Measurements from ENCODE around the gene LAMP2. TPM values are rescaled to one million over a fixed set of nuclear protein-coding genes. Genes with fewer than 3 reads are reported as not detected.
"Not testable (repeated sequence)": the region's sequence is repeated elsewhere in the genome, so short reads cannot be mapped to it uniquely, and the experiment has no call there.

LAMP2 gene
- 33.8 TPM for total RNA-seq

- DNase-seq (ENCODE audit: low spot score in 2 of 2) (peak; percentile 44 to 75), FAIRE-seq (no peak)
These were observed at the start of gene LAMP2 for GRCh38 chrX:120468825-120469525. TSS of gene LAMP2 (minus strand) at chrX:120469296. CDS start at chrX:120469169, 127 bp downstream.

DNA sequence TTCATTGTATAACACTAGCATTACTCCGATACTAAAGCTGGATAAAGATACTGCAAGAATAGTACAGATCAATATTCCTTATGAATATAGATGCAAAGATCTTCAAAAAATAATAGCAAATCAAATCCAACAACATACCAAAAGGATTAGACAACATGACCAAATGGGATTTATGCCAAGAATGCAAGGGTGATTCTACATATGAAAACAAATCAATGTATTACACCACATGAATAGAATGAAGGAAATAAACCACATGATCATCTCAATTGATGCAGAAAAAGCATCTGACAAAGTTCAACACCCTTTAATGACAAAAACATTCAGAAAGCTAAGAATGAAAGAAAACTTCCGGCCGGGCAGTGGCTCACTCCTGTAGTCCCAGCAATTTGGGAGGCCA lies 48.8 kb upstream of the LAMP2 start:
- DNase-seq (ENCODE audit: low spot score in 2 of 2) (no peak), FAIRE-seq (no peak)

DNA sequence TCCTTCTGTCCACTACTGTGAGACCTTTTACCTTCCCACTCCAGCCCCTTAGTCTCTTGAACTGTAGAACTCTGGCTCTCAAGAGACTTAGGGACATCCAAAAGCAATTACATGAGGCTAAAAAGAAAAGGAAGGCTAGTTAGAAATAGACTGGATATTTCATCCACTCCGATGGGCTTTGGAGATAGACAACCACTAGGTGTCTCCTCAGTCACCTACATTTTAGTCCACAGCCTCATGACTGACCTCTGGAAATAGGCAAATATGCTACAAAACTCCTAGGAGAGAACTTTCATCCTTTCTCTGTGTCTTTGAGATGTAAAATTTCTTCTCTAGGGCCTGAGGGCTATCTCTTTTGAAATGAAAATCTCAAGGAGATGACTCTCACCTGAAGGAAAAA lies 45.1 kb upstream of the LAMP2 start:
- no peak for DNase-seq (ENCODE audit: low spot score in 2 of 2)
- no peak for FAIRE-seq

- DNase-seq (ENCODE audit: low spot score in 2 of 2) (no peak), FAIRE-seq (no peak)
These were observed 43.5 kb upstream of the LAMP2 start for GRCh38 chrX:120512627-120513026.

- DNase-seq (ENCODE audit: low spot score in 2 of 2) = no peak
- FAIRE-seq = no peak
These were observed 43.1 kb upstream of the LAMP2 start for GRCh38 chrX:120512222-120512621.

- DNase-seq (ENCODE audit: low spot score in 2 of 2) (no peak), FAIRE-seq (no peak)
These were observed 35.5 kb upstream of the LAMP2 start for GRCh38 chrX:120504569-120504968.

DNA sequence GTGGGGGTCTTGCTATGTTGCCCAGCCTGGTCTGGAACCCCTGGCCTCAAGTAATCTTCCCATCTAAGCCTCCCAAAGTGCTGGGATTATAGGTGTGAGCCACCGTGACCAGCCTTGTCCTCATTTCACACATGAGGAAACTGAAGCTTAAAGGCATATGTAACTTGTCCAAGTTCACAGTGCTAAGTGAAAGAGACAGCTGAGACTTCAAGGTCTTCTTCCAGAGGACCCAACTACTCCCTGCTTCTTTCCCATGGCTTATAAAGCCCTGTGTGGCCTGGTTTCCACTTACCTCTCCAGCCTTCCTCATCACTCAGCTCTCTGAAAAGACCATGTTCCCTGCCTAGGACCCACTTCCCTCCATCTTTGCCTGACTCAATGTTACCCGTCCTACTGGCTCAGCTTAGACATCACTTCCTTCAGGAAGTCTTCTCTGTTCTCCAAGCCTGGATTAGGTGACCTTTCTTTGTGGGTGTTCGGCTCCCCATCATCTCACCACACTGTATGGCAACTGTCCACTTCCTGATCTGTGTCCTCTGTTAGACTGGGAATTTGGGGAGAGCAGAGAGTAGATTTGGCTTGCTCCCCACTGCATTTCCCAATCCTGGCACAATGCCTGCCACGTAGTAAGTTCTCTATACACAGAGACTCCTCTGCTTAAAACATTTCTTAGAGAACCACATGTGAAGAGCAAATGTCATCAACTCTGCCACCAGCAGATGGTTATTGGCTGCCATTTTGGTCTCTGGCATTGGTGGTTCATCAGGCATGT lies 30.4 kb upstream of the LAMP2 start:
- FAIRE-seq (no peak), DNase-seq (ENCODE audit: low spot score in 2 of 2) (no peak)

- not testable (repeated sequence) for FAIRE-seq; DNase-seq (ENCODE audit: low spot score in 2 of 2)
These were observed 21.0 kb upstream of the LAMP2 start for GRCh38 chrX:120490119-120490518.

GRCh38 chrX:120486786-120487185 lies 17.7 kb upstream of the LAMP2 start:
- DNase-seq (ENCODE audit: low spot score in 2 of 2) (no peak), FAIRE-seq (no peak)

DNA sequence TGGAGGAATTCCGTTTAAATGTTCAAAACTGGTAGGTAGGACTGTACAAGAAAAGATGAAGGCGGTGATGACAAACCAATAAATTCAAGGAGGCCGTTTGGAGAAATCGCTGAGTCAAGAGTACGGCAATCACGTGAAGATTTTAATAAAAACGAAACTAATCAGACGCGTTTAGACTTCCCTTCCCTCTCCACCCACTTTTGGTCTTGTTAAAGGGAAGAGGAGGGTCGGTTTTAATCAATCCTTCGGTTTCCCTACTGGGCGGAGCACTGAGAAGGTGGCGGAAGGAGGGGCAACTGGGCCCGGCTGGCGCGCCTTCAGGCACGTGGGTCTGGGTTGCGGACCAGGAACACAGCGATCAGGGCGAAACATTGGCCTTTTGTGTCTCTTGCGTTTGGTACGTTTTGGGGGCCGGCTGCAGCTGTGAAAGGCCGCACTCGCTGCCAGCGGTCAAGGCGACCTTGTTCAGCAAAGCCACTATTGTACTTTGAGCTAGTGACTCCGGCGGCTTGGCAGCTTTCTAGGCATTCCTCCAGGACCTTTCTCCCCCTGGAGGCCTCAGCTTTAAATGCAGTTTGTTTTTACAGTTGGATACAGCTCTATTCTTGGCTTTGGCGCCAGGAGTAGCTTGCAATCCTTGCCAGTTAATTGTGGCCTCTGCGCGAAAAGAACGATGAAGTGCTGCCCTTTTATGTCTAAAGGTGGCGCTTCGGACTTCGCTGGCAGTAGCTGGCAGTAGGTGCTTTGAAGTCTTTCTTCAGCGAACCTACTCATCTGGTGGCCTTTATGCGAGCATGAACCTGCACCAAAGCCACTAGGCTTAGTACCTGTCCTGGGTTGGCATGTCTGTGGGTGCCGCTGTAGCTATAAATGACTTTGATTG lies 16.8 kb upstream of the LAMP2 start:
- FAIRE-seq (no peak), DNase-seq (ENCODE audit: low spot score in 2 of 2) (peak; percentile 33 to 44)

- FAIRE-seq = no peak
These were observed 16.2 kb upstream of the LAMP2 start for GRCh38 chrX:120485315-120485637.

GRCh38 chrX:120477453-120477852 lies 8.4 kb upstream of the LAMP2 start:
- no peak for FAIRE-seq
- DNase-seq (ENCODE audit: low spot score in 2 of 2) = no peak

More at GRCh38 chrX:120485315-120485637, 16.2 kb upstream of the LAMP2 start:
- peak in 1 of 2 donors; percentile 6 for DNase-seq (ENCODE audit: low spot score in 2 of 2)

DNA sequence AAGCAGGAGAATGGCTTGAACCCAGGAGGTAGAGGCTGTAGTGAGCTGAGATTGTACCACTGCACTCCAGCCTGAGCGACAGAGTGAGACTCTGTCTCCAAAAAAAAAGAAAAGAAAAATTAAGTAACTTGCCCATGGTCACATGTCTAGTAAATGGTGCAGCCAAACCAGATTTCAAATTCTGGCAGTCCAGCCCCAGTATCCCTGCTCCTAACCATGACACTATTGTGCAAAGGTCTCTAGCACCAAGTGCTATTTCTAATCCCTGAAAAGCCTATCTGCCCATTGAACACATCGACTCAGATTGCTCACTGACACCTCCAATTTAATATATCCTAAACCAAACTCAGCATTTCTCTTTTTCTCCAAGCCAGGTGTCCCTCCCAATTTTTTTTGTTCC lies 7.6 kb upstream of the LAMP2 start:
- FAIRE-seq = no peak

DNA sequence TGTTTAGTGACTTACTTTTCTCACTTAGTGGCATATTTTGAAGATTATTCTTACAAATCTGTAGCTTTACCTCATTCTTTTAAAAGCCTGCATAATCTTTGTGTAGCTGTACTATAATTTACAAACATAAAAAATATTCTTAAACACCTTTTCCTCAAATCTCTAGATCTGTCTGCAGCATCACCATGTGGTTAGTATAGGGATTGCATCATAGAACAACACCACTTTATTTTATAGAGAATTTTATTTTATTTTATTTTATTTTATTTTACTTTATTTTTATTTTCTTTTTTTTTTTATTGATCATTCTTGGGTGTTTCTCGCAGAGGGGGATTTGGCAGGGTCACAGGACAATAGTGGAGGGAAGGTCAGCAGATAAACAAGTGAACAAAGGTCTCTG lies 6.4 kb upstream of the LAMP2 start:
- not testable (repeated sequence) for DNase-seq (ENCODE audit: low spot score in 2 of 2)
- FAIRE-seq = peak; percentile 95

More for the DNA sequence above, 7.6 kb upstream of the LAMP2 start:
- no peak for DNase-seq (ENCODE audit: low spot score in 2 of 2)

DNA sequence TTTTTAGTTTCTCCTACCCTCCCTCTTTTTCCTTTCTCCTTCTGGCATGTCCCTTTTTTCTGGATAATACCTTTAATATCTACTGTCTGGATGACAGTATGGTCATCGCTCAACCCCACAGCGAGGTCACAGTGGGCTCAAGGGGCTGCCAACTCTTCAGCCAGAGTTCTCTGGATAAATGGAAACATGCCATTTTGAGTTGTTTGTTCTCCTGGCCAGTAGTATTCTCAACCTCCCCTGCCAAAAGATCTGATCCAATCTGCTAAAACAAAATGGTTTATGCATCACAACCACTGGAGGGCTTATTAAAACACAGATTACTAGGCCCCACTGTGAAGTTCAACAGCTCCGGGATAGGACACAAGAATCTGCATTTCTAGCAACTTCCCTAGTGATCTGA lies 5.0 kb upstream of the LAMP2 start:
- FAIRE-seq (no peak), DNase-seq (ENCODE audit: low spot score in 2 of 2) (no peak)

DNA sequence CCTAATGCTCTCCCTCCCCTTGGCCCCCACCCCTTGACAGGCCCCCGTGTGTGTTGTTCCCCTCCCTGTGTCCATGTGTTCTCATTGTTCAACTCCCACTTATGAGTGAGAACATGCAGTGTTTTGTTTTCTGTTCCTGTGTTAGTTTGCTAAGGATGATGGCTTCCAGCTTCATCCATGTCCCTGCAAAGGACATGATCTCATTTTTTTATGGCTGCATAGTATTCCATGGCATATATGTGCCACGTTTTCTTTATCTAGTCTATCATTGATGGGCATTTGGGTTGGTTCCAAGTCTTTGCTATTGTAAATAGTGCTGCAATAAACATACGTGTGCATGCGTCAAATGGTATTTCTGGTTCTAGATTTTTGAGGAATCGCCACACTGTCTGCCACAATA lies 561 bp upstream of the LAMP2 start:
- not testable (repeated sequence) for FAIRE-seq; DNase-seq (ENCODE audit: low spot score in 2 of 2)

DNA sequence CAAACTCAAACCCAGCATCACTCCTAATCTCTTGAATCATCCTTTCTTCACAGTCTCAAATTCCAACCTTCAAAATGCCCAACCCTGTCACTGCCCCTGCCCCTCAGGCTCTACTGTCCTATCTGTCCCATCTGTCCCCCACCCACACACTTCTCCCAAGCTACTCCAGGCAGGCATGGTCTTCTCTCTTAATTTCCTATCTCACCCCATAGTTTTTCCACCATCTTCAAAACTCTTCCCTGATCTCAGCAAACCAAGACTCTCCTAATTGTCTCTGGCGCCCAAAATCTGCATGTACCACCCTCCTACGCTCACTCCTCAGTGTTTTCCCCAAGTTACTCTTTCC lies 644 bp downstream of the LAMP2 start:
- FAIRE-seq = no peak

DNA sequence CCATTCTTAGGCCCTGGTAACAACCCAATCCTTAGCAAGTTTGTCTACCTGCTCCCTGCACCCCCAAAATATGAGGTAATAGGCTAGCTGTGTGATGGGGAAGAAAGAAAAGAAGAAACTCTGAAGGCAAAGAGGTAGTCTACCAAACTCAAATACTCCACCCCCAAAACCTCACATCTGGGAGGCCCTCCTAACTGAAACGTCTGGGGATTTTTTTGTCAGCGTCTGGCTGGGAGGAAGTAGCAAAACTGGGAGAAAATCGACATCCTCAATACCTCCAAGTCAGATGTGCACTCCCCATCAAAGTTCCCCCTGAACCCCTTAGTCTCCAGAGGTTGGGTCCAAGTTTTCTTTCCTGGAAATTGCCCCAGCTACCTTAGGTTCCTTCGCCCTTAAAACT lies 1.0 kb downstream of the LAMP2 start:
- DNase-seq (ENCODE audit: low spot score in 2 of 2) (no peak), FAIRE-seq (no peak)

More for the DNA sequence above, 644 bp downstream of the LAMP2 start:
- DNase-seq (ENCODE audit: low spot score in 2 of 2) = no peak

DNA sequence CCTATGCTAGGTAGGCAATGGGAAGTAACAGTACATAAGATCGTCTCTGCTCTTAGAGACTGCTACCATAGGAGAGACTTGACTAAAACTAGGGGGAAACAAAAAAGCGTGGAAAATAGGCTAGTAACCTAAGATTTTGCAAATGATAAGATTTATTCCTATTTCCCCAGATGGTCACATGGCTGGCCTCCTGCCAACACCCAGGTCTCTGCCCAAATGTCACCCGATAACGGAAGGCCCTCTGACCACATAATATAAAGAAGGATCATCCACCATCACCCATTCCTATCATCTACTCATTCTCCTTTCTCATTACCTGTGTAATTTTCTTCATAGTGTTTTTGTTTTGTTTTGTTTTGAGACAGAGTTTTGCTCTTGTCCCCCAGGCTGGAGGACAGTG lies 4.7 kb downstream of the LAMP2 start:
- FAIRE-seq = no peak
- DNase-seq (ENCODE audit: low spot score in 2 of 2) = no peak

DNA sequence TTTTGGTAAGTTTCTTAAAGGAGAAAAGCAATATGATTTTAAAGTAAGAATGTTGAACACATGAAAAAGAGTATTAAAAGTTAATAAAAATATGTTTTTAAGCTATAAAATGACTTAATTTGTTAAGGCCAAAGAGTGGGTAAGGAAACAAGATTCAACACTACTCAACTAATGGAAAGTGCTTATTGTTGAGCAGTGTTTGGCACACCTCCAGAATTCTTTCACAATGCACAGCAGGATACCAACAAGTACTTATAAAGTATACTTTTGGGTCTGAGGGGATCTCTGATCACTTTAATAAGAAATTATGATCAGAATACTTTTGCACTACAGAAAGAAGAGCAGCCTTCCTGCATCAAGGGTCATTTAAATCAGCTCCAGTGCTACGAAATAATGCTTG lies 5.9 kb downstream of the LAMP2 start:
- DNase-seq (ENCODE audit: low spot score in 2 of 2) (no peak), FAIRE-seq (no peak)

DNA sequence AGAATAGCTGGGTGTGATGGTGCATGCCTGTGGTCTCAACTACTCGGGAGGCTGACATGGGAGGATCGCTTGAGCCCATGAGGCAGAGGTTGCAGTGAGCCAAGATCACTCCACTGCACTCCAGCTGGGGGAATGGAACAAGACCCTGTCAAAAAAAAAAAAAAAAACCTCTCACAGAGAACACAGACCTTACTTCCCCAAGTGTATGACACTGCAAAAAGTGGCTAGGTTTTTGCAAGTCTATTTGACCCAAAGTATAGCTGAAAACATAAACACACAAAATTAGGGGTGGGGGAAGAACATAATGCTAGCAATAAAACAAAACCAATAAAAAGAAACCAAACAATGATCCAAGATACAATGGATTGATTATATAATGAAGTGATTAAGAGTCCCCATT lies 6.7 kb downstream of the LAMP2 start:
- FAIRE-seq (no peak), DNase-seq (ENCODE audit: low spot score in 2 of 2) (no peak)
